Brain pericyte (primary cell): ENCODE results near the gene OPN4.

ENCODE experiments used
- DNase-seq: peaks from one replicate; pipeline ENCODE4 v3.0.0-alpha.2; 2012; ENCODE audit warnings: low read depth, low spot score

OPN4 gene

DNA sequence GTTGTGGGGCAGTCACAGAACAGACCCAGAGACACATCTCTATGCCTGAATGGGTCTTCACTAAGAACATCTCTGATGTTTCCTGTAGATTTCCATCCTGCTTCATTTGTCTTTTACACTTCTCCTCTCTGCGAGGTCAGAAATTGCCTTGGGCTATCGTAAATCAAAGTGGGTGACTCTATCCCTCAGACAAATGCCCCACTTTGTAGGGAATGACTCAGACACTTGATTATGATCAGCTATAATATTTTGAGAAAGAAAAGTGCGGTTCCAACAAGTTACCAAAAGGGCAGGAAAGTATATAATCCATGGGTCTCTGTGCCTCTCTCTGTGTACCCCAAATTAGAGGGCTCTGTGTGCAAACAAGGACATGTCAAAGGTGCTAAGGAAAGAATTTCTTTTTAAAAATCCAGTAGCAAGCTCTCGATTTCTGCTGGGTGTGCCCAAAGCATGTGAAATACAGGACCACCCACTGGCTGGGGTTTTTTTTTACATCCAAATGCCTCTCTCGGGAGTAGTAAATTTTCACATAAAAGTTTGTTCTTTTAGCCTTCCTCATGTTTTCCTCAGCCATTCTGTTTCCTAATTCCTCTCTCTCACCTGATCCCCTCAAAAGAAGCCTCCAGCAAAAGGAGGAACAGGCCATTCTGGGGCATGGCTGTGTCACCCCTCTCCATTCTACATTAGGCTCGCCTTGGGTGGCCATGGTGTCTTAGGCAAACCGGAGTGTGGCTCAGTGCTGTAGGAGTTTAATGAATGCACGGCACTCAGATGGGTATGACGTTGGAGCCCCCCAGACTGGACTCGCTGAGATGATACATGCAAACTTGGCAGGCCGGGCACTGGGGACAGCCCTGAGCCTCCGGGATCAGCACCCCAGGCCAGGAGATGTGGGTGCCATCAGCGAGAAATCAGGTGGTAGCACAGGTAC, 6.3 kb upstream of the OPN4 start:
- no peak for DNase-seq

DNA sequence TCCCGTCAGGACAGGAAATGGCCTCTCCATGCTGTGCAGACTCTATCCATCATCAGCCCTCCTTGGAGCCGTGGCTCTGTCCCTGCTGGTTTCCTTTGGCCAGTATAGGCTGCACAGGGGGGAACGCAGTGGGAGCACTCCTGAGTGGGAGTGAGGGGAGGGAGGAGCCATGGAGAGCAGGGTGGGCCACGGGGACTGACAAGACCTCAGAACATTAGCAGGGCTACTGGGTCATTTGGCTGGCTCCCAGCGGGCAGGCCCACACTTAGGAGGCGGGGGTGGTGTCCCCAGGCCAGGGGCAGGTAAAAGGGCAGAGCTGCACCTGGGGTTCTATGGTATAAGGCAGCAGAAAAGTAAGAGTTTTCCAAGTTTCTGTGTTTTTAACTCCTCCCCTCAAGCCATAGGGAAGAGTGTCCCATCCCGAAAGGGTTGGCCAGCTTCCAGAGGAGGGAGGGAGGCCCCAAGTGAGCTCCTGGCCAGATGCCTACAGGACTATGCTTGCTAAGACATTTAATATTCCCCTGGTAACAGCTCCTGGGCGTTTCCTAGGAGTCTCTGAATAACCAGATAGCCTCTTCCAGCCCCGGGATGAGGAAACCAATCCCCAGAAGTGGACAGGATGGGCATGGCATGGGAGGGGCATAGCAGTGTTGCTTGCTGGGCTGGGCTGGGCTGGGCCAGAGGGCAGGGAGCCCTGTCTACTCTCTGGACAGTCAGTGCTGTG, 5.5 kb upstream of the OPN4 start:
- no peak for DNase-seq

DNA sequence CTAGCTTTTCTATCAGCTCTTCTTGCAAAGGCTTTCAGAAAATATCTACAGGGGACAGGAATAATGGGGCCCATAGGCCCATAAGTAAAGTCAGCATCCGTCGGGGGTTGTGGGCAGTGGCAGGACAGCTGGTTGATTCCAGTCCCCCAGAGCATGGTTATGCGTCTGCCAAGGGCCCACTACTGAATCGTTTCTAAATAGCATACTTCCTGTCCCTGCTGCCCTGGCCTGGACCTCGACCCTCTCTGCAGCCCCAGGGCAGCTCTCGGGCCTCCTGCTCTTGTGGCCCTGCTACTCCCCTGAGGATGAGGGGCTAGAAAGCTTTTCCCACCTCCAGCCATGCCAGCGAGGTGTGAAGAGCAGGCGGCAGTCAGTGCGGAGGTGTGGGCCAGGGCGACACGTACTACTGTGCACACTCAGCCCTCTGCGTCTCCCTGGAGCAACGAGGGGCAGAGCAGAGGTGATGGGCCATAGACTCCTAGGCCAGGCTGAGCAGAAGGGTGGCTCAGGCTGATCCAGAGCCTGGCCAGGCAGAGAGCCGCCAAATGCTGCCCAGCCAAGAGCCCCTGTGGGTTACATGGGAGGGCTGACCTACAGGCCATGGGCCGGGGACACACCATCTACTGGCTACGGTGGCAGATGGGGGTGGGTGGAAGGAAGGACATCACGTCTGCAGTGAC, 4.7 kb upstream of the OPN4 start:
- no peak for DNase-seq

DNA sequence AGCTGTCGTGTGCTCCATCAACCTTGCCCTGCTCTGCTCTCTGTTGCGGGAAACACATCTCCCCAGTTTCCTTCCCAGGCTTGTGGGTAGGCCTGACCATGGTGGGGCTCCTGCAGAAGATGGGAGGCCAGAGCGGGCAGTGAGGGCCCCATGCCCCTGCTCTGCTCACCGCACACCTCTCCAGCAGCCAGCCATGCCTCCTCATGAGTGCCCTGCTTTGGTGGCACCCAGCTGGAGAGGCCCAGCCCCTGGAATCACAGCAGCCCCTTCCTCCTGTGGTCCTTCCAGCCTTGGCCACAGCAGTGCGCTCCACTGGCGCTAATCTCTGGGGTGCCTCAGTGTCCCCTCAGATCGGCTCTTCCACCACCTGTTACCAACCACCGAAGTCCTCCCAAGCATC, 4.2 kb upstream of the OPN4 start:
- DNase-seq, result no peak

DNA sequence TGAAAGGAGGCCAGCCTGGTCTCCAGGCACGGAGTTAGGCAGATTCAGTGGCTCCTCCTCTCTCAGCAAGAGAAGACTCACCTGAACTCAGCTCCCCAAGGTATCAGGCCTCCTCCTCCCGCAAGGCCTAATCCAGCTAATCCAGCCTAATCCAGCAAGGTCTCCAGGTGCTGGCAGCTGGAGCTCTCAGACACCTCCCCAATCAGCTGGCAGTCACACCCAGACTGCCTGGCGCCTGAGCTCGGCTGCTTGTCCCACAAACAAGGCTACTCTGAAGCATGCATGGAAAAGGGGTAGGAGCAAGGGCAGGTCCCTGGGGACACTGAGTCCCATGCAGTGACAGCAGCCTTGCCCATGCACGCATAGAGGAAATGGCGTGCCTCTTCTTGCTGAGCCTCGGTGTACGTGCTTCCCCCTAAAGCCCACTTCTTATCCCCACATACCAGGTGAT, 3.3 kb upstream of the OPN4 start:
- DNase-seq, result no peak

DNA sequence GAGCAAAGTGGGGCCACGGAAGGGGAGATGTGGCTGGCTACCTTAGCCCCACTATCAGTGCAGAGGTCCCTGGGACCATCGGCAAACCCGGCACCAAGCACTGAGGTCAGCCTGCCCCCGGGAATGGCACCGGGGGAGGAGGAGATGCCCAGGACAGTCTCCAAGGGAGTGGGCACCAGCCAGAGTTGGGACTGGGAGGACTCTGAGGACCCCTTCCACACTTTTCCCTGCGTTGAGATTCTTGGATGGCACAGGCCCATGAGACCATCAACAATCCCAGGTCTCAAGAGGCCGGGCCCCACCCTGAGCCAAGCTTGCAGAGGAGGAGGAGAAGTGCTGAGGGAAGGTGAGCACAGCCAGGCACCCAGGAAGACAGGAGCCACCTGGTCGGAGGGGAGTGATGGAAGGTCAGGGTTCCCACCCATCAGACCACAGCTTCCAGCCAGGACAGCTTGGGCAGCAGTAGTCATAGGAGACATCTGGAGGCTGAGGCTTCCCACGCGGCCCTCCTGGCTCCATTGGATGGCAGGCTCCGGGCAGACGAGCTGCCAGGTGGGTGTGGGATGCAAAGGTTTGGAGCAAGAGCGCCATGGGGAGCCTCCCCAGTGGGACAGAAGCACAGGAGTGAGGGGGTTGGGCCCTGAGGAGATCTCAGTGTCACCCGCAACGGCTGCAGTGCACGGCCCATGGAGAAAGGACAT, 2.6 kb upstream of the OPN4 start:
- DNase-seq, result no peak

DNA sequence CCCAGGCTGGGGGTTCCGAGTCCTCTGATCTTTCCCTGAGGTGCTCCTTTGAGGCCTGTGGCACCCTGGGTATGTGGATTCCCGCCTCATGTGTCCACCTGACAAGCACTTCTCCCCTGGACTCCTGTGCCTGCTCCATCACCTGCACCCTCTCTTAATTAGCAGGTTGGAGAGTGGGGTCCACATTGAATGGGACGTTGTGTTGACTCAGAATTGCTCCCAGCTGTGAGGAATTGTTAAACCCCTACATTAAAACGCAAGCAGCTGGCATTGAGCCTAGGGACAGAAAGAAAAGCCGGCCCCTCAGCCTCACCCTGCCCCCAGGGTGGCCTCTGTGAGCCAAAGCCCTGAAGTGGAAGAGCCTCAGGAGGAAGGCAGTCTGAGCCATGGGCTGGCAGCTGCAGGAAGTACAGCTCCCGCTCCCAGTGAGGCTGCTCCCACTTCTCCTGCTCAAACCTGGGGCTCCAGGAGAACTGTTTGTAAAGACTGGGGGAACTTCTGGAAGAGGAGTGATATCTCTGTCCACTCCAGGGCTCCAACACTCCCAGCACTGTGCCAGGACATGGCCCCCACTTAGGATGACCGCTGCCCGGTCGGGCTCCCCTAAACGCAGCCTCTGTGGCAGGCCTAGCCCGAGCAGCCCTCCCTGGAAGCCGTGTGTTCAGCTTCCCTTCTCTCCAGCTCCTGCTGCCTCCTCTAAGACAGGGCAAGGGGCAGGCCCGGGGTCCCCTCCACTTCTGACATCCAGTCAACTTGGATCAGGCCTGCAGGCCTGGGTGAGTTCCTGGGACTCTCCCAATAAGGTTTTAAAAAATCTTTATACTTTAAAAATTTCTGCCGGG, 1.8 kb upstream of the OPN4 start:
- no peak for DNase-seq

DNA sequence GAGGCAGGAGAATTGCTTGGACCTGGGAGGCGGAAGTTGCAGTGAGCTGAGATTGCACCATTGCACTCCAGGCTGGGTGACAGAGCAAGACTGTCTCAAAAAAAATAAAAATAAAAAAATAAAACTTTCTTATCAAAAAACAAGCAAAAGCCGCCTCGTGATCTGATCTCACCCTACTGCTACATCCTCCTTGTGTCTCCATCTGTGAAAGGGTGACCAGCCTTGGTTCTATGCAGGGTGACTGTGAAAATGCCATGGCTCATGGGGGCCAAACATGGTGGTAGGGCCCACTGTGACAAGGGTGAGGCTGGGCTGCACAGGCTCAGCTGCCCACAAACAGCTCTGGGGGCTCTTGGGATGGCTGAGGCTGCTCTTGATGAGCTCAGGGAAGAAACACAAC, 968 bp upstream of the OPN4 start:
- no peak for DNase-seq

DNA sequence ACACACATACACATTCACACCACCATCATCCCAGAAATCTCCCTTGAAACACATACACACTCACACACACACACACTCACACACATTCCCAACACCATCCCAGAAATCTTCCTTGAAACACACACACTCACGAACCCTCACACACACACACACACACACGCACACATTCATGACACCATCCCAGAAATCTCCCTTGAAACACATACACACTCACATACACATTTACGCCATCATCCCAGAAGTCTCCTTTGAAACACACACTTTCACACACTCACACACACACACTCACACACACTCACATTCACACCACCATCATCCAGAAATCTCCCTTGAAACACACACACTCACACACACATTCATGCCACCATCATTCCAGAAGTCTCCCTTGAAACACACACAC, 360 bp upstream of the OPN4 start:
- DNase-seq, result no peak

DNA sequence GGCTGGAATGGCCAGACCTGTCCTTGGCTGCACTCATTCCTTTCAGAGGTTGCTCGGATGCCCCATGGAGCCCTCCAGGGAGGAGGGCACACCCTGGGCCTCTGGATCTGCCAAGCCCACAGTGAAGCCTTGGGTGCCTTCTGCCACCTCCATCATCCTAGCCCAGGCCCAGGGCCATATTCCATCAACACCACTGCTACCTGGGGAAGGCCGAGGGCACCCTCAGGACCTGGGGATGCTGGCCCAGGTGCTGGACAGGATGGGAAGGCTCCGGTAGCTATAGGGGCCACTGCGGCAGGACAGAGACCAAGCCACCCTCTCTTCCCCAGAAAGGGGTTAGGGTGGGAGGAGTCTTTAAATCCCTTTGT, 810 bp downstream of the OPN4 start:
- DNase-seq, result no peak

DNA sequence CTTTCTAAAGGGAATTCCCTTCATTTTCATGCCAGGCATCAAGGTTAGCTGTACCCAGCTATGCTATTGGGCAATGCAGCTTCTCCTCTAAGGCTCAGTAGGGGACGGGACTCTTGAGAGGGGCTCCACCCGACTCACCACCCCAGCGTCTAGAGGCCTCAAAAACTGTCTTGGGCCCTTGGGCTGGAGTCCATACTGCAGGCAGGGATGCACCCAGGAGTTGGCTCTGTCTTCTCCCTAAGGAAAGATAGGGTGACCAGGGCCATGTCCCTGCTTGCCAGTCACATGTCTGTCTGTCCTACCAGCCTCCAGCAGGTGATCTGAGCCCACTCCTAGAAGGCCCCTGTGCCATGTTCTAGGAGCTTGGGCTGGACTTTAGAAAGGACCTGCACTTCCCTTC, 1.2 kb downstream of the OPN4 start:
- no peak for DNase-seq

DNA sequence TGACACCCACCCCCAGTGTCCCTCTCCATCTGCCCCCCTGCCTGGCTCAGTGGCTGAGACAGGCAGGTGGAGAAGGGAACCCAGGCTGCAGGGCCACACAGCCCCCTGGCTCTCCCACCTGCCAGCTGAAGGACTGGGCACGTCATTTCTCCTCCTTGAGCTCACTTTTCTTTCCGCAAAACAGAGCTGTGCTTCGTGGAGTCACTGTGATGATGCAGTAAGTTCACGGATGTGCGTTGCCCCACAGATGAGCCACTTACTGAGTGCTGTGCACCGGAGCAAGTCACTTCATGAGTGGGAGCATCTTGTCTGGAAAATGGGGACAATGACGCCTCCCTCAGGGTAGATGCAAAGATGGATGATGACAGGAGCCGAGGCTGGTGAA, 2.7 kb downstream of the OPN4 start:
- DNase-seq, result no peak

DNA sequence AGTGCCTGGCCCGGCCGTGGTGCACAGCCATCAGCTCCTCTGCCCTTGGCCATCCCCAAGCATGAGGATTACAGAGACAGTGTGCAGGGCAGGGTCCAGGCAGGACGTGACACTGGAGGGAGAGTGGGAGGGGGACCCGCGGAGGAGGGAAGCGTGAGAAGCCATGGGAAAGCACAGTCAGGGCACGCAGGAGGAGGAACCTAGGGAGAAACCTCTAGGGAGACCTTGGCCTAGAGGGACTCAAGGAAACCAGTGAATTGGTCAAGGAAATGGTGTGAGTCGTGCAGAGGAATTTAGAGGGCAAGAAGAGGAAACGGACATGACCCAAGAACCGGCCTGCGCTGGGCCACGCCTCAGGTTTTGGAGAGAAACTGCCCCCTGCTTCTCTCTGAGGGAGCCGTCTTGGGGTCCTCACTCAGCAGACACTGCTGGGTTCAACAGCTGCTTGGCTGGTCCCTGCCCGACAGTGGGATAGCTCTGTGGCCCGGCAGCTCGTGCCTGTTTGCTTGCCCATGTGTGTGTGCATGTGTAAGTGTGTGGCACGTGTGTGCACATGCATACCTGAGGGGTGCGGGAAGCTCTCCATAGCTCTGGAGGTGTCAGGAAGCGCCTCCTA, 3.2 kb downstream of the OPN4 start:
- DNase-seq, result no peak

DNA sequence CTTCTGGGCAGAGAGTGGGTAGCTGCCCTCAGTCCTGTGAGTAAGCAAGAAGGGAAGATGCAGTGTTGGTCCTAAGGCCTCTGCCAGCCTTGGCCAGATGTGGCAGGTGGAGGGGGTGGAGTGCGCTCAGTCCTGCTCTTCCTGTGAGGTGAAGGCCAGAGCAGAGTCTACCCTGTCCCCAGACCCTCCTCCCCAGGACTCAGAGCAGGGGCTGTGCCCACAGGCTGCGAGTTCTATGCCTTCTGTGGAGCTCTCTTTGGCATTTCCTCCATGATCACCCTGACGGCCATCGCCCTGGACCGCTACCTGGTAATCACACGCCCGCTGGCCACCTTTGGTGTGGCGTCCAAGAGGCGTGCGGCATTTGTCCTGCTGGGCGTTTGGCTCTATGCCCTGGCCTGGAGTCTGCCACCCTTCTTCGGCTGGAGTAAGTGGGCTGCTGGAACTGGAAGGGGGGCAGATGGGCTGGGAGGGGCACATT, 4.0 kb downstream of the OPN4 start:
- DNase-seq, result no peak

DNA sequence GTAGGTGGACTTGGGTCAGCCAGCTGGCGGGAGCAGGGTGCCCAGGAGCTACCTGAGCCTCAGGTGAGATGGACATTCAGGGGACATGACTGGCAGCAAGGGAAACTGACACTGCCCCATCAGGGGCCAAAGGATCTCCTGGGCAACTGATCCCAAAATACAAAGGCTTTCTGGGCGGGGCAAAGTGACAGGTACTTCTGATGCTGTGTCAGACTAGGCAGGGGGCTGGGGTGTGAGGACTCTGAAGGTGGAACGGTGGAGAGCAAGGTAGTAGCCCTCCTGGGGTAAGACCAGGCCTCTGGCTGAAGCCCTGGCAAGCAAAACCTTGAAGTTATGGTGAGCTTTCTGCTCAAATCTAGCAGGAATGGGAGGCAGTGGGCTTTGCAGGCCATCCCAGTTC, 4.4 kb downstream of the OPN4 start:
- no peak for DNase-seq

DNA sequence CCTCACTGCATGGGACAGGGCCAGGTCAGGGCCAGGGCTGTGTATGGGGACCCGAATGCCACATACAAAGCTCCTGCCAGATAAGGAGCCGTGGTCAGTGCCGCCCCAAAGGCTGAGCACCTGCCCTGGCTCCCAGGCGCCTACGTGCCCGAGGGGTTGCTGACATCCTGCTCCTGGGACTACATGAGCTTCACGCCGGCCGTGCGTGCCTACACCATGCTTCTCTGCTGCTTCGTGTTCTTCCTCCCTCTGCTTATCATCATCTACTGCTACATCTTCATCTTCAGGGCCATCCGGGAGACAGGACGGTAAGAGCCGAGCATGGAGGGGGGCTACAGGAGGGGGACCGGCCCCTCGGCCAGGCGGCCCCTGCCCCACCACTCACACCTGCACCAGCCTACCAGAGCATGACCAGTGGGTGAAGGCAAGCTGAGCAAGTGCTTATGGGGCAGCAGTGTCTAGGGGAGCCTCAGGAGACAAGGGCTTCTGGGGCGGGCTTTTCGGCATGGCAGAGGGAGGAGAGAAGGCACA, 4.9 kb downstream of the OPN4 start:
- no peak for DNase-seq

DNA sequence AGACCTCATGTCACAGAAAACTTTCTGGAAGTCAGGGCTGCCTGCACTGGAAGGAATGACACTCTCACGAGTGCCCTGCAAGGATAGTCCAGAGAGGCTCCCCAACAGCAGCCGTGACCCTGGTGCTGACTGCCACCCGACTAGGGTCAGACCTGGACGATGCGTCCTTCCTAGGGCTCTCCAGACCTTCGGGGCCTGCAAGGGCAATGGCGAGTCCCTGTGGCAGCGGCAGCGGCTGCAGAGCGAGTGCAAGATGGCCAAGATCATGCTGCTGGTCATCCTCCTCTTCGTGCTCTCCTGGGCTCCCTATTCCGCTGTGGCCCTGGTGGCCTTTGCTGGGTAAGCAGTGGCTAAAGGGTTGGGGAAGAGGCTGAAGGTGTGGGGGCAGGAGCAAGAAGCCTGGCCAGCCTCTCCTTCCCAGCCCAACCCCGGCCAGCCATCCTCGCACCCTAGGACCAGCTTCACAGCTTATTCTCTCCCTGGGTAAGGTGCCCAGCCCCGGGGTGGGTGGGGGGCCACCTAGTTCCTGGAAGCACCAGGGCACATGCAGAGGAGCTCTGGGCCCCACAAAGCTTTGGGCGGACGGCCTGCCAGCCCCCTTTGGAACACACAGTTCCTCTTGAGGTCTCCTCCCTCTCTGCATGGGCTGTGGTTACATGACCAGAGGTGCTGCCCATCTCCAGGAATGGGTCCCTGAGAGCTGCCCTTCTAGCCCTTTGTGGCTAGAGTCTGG, 5.5 kb downstream of the OPN4 start:
- DNase-seq, result no peak

DNA sequence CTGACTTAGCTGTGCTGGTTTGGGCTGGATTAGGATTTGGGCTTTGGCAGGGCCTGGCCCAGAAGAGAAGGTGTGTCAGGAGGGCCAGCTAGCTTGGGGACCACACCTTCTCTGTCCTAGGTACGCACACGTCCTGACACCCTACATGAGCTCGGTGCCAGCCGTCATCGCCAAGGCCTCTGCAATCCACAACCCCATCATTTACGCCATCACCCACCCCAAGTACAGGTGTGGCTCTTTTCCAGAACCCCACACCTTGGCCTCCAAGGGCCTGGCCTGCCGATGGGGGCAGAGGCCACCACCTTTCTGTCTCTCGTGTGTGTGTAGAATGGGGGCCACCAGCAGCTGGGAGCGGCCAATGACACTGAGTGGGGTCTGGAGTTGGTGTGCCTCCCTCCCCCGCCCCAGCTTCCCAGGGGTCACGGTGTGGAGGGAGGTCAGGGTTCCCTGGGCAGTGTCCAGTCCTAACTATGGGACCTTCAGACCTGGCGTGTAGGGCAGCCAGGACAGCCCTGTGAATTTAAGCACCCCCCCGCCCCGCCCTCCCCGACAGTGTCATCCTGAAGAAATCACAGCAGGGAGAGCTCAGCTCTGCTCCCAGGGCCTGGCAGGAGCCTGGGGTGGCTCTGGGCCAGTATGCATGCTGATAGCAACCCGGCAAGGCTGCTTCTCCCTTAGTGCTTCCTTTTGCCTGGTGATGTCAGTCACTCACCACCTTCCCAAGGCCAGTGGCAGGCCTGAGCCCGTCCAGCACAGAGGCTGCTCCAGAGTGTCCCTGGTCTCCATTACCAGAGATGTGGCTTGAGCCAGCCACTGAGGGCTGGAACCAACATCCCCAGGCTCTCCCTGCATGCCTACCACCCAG, 7.0 kb downstream of the OPN4 start:
- no peak for DNase-seq
